ENCODE data around the gene SMIM3.

SMIM3 gene

DNA sequence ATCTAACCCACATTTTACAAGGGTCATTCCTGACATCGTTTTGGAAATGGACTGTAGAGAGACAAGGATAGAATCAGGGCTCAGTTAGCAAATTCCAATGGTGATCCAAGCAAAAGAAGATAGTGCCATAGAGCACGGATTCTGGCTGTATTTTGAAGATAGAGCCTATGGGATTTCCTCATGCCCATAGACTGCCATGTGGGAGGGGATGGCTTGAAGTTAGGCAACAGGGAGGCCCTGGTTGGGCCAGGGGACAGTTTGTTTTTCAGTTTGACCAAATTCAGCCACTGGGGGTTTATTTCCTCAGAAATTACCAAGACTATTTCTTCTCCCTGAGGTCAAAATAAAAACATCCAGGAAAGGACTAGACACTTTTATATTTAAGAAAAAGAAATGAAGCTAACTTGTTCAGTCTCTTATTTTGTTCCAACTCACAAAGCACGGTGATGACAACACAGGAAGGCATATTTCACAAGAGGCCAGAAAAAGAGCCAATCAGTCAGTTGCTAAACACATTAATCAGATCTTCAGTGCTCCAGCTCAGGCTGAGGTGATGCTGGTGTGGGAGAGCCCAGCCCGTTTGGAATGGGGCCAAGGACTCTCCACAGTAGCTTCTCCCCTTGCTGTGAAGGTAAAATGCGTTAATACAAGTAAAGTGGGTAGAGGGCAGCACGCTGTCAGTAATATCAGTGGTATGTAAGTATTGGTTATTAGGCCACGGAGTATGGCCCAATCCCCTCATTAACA lies 15.4 kb upstream of the SMIM3 start:
- H3K9ac ChIP-seq (ENCODE audit: low read length): no peak overlapping the region
- H3K79me2 ChIP-seq (ENCODE audit: insufficient read depth, low read length): peaks cover 1% of the 10 kb centered on the region
- no peak overlapping the region for H2AFZ ChIP-seq (ENCODE audit: low read depth, low read length, severe bottlenecking)
- H3F3A ChIP-seq (ENCODE audit: insufficient read depth): no peaks in the 10 kb centered on the region
- no peak overlapping the region for H3K27ac ChIP-seq (ENCODE audit: low read depth, low read length)
- H3K4me2 ChIP-seq (ENCODE audit: low read depth, low read length, poor library complexity, severe bottlenecking): no peak overlapping the region
- H3K9me3 ChIP-seq (ENCODE audit: insufficient read depth, low read length): no peaks in the 10 kb centered on the region
- no peaks in the 10 kb centered on the region for H3K27me3 ChIP-seq (ENCODE audit: low read length)
- H4K20me1 ChIP-seq (ENCODE audit: low read depth, low read length): no peaks in the 10 kb centered on the region
- H3K9me2 ChIP-seq (replicated peaks; ENCODE audit: insufficient read depth, low read length): no peaks in the 10 kb centered on the region
- H3K4me3 ChIP-seq (ENCODE audit: insufficient read depth, low read length, poor library complexity, severe bottlenecking): no peak overlapping the region
- H3K36me3 ChIP-seq (ENCODE audit: low read length): no peaks in the 10 kb centered on the region
- TF ChIP-seq EZH2phosphoT487 (conservative IDR thresholded peaks at IDR 0.05; ENCODE audit: low read length): no peak
- TF ChIP-seq, protein P1, sequence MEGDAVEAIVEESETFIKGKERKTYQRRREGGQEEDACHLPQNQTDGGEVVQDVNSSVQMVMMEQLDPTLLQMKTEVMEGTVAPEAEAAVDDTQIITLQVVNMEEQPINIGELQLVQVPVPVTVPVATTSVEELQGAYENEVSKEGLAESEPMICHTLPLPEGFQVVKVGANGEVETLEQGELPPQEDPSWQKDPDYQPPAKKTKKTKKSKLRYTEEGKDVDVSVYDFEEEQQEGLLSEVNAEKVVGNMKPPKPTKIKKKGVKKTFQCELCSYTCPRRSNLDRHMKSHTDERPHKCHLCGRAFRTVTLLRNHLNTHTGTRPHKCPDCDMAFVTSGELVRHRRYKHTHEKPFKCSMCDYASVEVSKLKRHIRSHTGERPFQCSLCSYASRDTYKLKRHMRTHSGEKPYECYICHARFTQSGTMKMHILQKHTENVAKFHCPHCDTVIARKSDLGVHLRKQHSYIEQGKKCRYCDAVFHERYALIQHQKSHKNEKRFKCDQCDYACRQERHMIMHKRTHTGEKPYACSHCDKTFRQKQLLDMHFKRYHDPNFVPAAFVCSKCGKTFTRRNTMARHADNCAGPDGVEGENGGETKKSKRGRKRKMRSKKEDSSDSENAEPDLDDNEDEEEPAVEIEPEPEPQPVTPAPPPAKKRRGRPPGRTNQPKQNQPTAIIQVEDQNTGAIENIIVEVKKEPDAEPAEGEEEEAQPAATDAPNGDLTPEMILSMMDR (IDR thresholded peaks at IDR 0.05; ENCODE audit: insufficient read depth, low read length, poor library complexity, severe bottlenecking): no peak

DNA sequence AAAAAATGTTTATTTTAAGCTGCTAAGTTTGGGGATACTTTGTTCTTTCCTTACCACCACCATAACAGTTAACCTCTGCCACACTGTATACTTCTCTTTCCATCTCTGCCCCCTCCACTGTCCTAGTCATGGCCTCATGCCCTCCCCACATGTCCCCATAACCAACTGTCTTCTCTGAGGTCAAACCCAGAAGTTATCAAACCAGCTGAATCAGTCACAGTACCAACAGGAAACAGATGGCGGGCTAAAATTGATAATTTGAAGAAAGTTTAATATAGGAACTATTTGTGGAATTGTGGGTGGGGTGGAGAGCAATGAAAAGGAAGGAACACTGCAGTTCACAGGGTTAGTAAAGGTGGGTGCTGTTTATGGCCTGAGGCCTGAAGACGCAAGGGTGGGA lies 14.0 kb upstream of the SMIM3 start:
- no peaks in the 10 kb centered on the region for H3K9me2 ChIP-seq (replicated peaks; ENCODE audit: insufficient read depth, low read length)
- no peaks in the 10 kb centered on the region for H3K9me3 ChIP-seq (ENCODE audit: insufficient read depth, low read length)
- no peaks in the 10 kb centered on the region for H3K79me2 ChIP-seq (ENCODE audit: insufficient read depth, low read length)
- H3K27ac ChIP-seq (ENCODE audit: low read depth, low read length): no peak overlapping the region
- no peaks in the 10 kb centered on the region for H3F3A ChIP-seq (ENCODE audit: insufficient read depth)
- no peaks in the 10 kb centered on the region for H3K36me3 ChIP-seq (ENCODE audit: low read length)
- H4K20me1 ChIP-seq (ENCODE audit: low read depth, low read length): no peaks in the 10 kb centered on the region
- H3K9ac ChIP-seq (ENCODE audit: low read length): no peak overlapping the region
- no peak overlapping the region for H2AFZ ChIP-seq (ENCODE audit: low read depth, low read length, severe bottlenecking)
- no peaks in the 10 kb centered on the region for H3K27me3 ChIP-seq (ENCODE audit: low read length)
- no peak for TF ChIP-seq EZH2phosphoT487 (conservative IDR thresholded peaks at IDR 0.05; ENCODE audit: low read length)
- TF ChIP-seq, protein P1 (IDR thresholded peaks at IDR 0.05; ENCODE audit: insufficient read depth, low read length, poor library complexity, severe bottlenecking): no peak
- H3K4me2 ChIP-seq (ENCODE audit: low read depth, low read length, poor library complexity, severe bottlenecking): no peak overlapping the region
- no peak overlapping the region for H3K4me3 ChIP-seq (ENCODE audit: insufficient read depth, low read length, poor library complexity, severe bottlenecking)

DNA sequence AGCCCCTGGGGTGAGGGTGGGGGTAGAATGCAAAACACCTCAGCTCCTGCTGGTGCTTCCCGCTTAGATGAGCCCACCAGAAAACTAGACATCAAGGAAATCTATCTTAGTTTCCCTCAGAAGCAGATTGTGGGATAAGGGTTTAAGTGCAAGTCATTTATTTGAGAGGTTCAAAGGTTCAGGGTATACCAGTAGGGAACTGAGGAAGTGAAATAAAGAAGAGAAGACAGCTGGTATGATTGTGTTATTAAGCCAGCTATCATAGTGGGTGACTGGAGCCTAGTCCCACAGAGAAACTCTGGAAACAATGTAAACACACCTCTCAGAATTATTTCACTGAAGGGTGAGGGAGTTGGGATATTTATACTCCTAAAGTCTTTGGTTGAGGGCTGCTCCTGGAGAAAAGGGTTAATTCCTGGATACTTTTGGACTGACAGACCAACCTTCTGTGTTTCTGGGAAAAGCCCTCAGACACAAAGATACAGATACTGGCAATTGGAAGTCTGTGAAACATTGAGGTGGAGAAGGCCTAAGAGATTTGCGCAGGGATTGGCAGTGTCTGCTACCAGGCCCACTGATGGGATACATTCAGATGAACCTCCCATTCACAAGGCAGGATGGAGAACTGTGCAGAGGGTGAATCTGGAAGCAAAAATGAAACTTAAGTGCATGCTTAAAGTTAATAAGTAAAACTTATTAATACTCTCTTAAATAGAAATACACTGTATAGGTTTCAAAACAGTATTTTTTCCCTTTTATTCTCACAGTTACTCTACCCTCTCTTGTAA lies 13.4 kb upstream of the SMIM3 start:
- Histone ChIP-seq H3K27ac (ENCODE audit: low read depth, low read length) (no peak overlapping the region), H3K4me3 (ENCODE audit: insufficient read depth, low read length, poor library complexity, severe bottlenecking) (no peak overlapping the region), H3K9ac (ENCODE audit: low read length) (no peak overlapping the region)

More for the DNA sequence above, 13.4 kb upstream of the SMIM3 start:
- no peaks in the 10 kb centered on the region for H4K20me1 ChIP-seq (ENCODE audit: low read depth, low read length)
- TF ChIP-seq, protein P1 (IDR thresholded peaks at IDR 0.05; ENCODE audit: insufficient read depth, low read length, poor library complexity, severe bottlenecking): no peak
- TF ChIP-seq EZH2phosphoT487 (conservative IDR thresholded peaks at IDR 0.05; ENCODE audit: low read length): no peak
- no peaks in the 10 kb centered on the region for H3K9me2 ChIP-seq (replicated peaks; ENCODE audit: insufficient read depth, low read length)
- H3F3A ChIP-seq (ENCODE audit: insufficient read depth): no peaks in the 10 kb centered on the region
- H2AFZ ChIP-seq (ENCODE audit: low read depth, low read length, severe bottlenecking): no peak overlapping the region
- H3K36me3 ChIP-seq (ENCODE audit: low read length): no peaks in the 10 kb centered on the region
- H3K9me3 ChIP-seq (ENCODE audit: insufficient read depth, low read length): no peaks in the 10 kb centered on the region
- no peaks in the 10 kb centered on the region for H3K79me2 ChIP-seq (ENCODE audit: insufficient read depth, low read length)
- no peaks in the 10 kb centered on the region for H3K27me3 ChIP-seq (ENCODE audit: low read length)
- no peak overlapping the region for H3K4me2 ChIP-seq (ENCODE audit: low read depth, low read length, poor library complexity, severe bottlenecking)
